H1 (cell line): ENCODE results near the gene WFIKKN1.

Experiments used
- EP300 ChIP-seq, 2 experiments: IDR thresholded peaks; 1 replicate in 1 of 2; 2 replicates in 1 of 2; pipeline ENCODE4 v1.6.1; 2011 to 2012; ENCODE audit warnings: low read depth in 2 of 2, low read length in 2 of 2, mild to moderate bottlenecking in 2 of 2, borderline replicate concordance in 1 of 2, inconsistent platforms in 1 of 2, moderate library complexity in 1 of 2
- SP1 ChIP-seq: IDR thresholded peaks from 2 replicates; pipeline ENCODE4 v1.6.1; 2011; ENCODE audit warnings: low read depth, low read length
- SP2 ChIP-seq: IDR thresholded peaks from 2 replicates; pipeline ENCODE4 v1.6.1; 2012; ENCODE audit warnings: mild to moderate bottlenecking, low read length, inconsistent platforms
- TAF1 ChIP-seq: IDR thresholded peaks from 2 replicates; pipeline ENCODE4 v1.6.1; 2011; ENCODE audit warnings: mild to moderate bottlenecking, low read depth, low read length
- USF2 ChIP-seq: IDR thresholded peaks from 2 replicates; pipeline ENCODE4 v1.6.1; 2011; ENCODE audit warnings: low read length, improper control_type of control experiment

- TF ChIP-seq SP1: no peak
- no peak for TF ChIP-seq SP2
- TF ChIP-seq TAF1: no peak
- no peak for TF ChIP-seq USF2
- no peak for TF ChIP-seq EP300 (IDR thresholded peaks at IDR 0.05; ENCODE audit: borderline replicate concordance in 1 of 2, low read depth in 2 of 2, low read length in 2 of 2)
Observed at GRCh38 chr16:606656-607307, 24.0 kb upstream of the WFIKKN1 start.
